NCI-H128 (cell line): ENCODE data around the gene EDRF1.
A peak's percentile ranks its signal among the peaks of the same experiment; 100 is the strongest.
"Not testable (repeated sequence)": the region's sequence is repeated elsewhere in the genome, so short reads cannot be mapped to it uniquely, and the experiment has no call there.

Experiments used
- DNase-seq: peaks from one replicate; lab custom pipeline; 2025; ENCODE audit not compliant: unreplicated experiment; lab: John Stamatoyannopoulos, UW

EDRF1 gene

DNA sequence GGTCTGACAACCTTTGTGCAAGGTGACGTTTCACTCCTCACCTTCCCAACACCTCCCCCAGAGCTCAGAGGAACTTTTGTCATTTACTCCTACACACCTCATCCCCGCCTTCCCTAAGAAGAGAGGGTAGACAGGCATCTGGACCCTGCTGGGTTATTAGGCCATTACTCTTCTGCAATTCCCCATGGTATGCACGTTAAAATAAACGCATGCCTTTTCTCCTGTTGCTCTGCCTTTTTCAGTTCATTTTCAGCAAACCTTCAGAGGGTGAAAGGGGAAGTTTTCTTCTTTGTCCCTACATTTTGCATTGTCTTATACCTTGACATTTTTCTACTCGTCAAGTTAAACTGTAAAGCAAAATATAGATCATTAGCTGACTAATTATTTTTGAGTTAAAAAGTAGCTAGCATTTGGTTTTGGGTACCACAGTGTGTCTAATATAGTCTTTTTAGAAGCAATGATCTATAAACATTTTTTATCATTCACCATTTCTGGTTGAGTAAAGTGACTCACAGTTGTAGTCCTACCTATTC is 10.5 kb upstream of the EDRF1 start:
- DNase-seq: no peak

GRCh38 chr10:125709553-125710474 is 9.7 kb upstream of the EDRF1 start:
- no peak for DNase-seq

DNA sequence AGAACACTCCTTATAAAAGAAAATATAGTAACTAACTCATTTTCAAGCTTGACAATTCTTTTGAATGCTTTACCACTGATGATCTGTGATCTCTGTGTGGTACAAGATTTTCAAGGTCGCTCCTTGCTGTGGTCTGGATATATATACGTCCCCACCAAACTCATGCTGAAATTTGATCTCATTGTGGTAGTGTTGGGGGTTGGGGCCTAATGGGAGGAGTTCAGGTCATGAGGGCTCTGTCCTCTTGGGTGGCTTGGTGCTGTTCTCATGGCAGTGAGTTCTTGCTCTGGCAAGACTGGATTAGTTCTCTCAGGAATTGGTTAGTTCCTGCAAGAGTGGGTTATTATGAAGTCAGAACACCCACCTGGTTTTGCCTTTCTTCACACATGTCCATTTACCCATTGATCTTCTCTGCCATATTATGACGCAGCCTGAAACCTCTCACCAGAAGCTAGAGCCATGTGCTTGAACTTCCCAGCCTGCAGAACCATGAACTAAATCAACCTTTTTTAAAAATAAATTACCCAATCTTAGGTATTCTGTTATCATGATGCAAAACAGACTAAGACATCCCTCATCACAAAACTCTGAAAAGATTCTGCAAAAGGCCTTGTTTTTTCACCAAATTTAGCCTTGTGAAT is 8.3 kb upstream of the EDRF1 start:
- no peak for DNase-seq

DNA sequence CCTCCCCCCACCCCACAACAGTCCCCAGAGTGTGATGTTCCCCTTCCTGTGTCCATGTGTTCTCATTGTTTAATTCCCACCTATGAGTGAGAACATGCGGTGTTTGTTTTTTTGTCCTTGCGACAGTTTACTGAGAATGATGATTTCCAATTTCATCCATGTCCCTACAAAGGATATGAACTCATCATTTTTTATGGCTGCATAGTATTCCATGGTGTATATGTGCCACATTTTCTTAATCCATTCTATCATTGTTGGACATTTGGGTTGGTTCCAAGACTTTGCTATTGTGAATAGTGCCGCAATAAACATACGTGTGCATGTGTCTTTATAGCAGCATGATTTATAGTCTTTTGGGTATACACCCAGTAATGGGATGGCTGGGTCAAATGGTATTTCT is 4.8 kb upstream of the EDRF1 start:
- DNase-seq: not testable (repeated sequence)

- DNase-seq: peak; percentile 1
Measured at GRCh38 chr10:125720002-125720382, 483 bp downstream of the EDRF1 start.

DNA sequence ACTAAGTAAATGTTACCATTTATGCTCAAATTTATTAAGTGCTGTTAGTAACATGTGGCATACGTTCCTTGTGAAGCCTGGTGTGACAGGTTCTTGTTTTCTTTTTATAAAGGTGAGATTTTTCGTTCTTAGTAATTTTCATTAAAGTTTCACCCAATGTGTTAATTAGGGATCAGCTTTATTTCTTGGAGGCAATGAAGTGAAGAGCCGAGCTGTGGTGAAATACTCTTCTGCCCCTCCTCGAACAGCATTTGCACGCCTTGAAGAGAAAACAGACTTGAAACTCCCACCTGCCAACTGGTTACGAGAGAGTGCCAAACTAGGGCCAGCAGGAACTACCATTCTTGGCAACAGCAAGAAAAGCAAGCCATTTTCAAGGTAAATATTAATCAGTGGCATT is 1.5 kb downstream of the EDRF1 start:
- no peak for DNase-seq

DNA sequence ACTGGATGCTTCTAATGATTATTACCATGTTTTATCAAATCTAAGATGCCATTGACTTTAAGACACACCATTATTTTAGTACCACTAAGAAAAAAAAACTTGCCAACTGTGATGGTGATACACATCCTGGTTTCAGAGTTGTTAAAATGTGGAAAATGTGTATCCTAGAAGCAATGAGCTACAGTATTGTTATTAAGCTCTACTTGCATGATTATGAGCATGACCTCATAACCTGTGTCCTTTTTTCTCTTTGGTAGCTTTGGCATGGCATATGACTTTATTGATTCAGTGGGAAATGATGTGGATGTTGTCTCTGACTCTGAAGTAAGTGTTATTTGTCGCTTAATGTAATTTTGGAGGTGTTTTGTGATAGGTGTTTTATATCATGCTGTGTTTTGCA is 3.3 kb downstream of the EDRF1 start:
- no peak for DNase-seq

- DNase-seq: no peak
Measured at GRCh38 chr10:125726914-125727313, 7.4 kb downstream of the EDRF1 start.

DNA sequence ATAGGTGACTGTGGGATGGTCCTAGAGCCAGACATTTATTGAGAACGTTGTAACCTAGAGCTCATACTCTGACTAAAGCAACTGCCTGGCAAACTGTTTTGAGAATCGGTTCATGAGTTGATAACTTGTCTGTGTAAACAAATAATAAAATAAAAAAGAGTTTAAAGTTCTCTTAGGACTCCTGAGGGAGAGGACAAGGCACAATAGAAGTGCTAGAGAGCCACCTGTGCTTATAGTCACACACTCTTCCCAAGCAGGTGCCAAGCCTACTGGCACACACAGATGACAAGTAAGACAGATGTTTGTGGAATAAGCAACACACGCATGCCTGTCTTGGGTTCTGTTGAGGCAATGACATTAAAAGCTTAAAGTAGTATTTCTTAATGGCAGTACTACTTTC is 7.9 kb downstream of the EDRF1 start:
- DNase-seq: no peak

DNA sequence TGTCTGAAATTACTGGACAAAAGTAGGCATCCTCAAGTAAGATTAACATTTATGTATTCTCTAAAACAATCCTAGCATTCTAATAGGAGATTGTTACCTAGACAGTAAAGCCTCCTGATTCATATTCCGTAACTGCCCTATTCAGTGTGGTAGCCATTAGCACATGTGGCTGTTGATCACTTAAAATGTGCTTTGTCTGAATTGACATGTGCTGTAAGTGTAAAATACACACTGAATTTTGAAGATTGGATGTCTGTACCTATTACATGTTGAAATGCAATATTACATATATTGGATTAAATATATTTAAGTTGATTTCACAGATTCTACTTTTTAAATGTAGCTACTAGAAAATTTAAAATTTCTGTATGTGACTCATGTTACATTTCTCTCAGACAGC is 14.6 kb downstream of the EDRF1 start:
- DNase-seq: no peak

DNA sequence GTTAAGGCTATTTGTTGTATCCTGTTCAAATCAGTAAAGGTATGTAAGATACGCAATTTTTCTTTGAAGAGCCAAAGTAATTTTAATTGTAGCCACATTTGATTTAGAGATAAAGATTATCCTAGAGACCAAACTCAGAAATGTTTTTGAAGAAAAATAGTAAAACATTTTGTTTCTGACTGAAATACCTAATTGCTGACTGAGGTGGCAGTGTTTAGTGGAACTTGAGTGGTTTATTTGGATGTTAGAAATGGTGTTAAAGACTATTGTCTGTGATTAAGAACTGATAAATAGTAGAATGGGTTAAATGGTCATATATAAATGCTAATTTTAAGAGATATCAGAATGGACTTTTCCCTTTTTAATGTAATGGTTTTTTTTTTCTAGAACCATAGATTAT is 15.3 kb downstream of the EDRF1 start:
- DNase-seq: no peak

- no peak for DNase-seq
Measured at GRCh38 chr10:125738206-125738605, 18.7 kb downstream of the EDRF1 start.

GRCh38 chr10:125739994-125740679 is 20.6 kb downstream of the EDRF1 start:
- no peak for DNase-seq

DNA sequence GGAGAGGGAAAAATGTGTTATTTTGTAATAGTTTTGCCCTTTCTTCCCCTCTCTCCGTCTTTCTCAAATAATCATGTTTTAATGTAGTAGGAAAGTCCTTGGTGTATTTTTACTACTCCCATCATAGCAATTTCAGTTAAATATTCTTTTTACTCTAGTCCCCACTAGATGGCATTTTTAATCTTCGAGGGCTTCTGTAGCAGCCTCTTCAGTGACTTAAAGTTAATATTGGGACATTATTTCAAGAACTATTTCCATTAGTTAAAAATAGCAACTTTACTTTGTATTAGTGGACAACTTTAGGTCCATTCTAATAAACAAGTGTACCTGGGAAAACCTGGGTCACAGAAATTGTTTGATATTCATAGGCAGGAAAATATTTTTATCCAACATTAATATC is 23.0 kb downstream of the EDRF1 start:
- no peak for DNase-seq

- no peak for DNase-seq
Measured at GRCh38 chr10:125744909-125745308, 25.4 kb downstream of the EDRF1 start.

DNA sequence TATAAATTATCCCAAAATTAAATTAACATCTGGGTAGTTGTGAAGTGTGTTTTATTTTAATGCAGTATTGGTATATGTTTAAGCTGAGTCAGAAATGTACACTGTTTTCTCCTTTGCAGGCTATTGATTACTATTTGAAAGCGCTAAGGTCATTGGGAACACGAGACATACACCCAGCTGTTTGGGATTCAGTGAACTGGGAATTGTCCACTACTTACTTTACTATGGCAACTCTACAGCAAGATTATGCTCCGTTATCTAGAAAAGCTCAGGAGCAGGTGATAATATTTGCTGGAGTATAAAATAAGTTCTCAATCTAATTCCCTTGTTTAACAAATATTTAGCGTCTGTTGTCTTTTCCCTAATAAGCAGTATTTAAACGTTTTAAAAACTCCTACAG is 27.9 kb downstream of the EDRF1 start:
- no peak for DNase-seq

DNA sequence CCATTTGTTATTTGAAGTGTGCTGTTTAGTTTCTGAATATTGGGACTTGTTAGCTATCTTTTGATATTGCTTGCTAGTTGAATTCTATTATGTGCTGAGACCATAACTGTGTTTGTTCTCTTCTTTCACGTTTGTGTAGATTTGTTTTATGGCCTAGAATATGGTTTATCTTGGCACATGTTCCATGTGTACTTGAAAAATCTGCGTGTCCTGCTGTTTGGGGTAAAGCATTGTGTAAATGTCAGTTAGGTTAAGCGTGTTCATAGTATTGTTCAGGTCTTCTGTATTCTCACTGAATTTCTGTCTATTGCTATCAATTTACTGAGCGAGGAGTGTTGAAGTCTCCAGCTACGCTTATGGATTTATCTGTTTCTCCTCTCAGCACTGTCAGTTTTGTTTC is 36.7 kb downstream of the EDRF1 start:
- no peak for DNase-seq

DNA sequence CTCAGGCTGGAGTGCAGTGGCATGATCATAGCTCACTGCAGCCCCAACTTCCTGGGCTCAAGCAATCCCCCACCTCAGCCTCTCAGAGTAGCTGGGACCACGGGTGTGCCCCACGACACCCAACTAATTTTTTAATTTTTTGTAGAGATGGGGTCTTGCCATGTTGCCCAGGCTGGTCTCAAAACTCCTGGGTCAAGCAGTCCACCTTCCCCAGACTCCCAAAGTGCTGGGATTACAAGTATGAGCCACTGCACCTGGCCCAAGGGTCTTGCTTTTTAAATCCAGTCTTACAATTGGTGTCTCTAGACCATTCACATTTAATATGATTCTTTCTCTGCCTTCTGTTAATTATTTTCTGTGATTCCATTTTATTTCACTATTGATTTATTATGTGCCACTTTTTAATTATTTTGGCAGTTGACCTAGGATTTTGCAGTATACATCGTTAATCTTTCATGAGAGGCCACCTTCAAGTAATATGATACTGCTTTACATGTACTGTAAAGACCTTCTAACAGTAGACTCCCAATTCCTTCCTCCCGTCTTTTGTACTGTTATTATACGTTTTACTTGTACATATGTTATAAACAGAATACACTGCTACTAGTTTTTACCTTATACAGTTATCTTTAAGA is 37.5 kb downstream of the EDRF1 start:
- DNase-seq: no peak

DNA sequence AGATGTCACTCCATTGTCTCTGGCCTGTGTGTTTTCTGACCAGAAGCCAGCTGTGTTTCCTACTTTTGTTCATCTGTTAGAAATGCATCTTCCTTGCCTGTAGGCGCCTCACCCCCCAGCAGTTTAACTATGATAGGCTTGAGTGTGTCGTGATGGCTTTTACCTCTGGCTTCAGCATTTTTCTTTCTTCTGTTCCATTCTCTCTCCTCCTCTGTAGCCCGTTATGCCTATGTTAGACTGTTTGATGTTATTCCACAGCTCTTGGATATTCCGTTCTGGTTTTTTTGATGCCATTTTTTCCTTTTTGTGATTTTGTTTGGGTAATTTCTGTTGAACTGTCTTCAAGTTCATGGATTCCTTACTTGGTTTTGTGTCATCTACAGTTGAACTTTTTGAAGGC is 38.2 kb downstream of the EDRF1 start:
- no peak for DNase-seq

GRCh38 chr10:125761961-125762360 is 42.5 kb downstream of the EDRF1 start:
- DNase-seq: no peak
